ACC112 (cell line): ENCODE results near the gene GPRASP1.
"Not testable (repeated sequence)": the region's sequence is repeated elsewhere in the genome, so short reads cannot be mapped to it uniquely, and the experiment has no call there.

Source experiments
- H2AFZ ChIP-seq: fragments of 200-600 bp; sonication (generic); one replicate; pipeline ENCODE4 v1.6.0; 2017; ENCODE audit warnings: antibody characterized with exemption, low read length; ENCODE audit not compliant: unreplicated experiment
- H3K27ac ChIP-seq: fragments of 200-600 bp; sonication (generic); 2 replicates; pipeline ENCODE4 v1.5.1; 2014; ENCODE audit warnings: low read depth, mild to moderate bottlenecking, antibody characterized with exemption, low read length, moderate library complexity
- H3K27me3 ChIP-seq: fragments of 200-600 bp; sonication (generic); 2 replicates; pipeline ENCODE4 v1.6.1; 2014; ENCODE audit warnings: mild to moderate bottlenecking, antibody characterized with exemption, low read length, moderate library complexity, mixed read lengths; ENCODE audit not compliant: insufficient read depth
- H3K36me3 ChIP-seq: fragments of 200-600 bp; sonication (generic); 2 replicates; pipeline ENCODE4 v1.6.1; 2016; ENCODE audit warnings: mild to moderate bottlenecking, antibody characterized with exemption, low read length, moderate library complexity, mixed read lengths; ENCODE audit not compliant: insufficient read depth
- H3K4me1 ChIP-seq: fragments of 200-600 bp; sonication (generic); one replicate; pipeline ENCODE4 v1.6.1; 2016; ENCODE audit warnings: low read length, mixed read lengths; ENCODE audit not compliant: insufficient read depth, unreplicated experiment, control insufficient read depth
- H3K4me3 ChIP-seq: fragments of 200-600 bp; sonication (generic); 2 replicates; pipeline ENCODE4 v1.5.1; 2014; ENCODE audit warnings: mild to moderate bottlenecking, low read depth, low read length
- H3K79me2 ChIP-seq: fragments of 200-600 bp; sonication (generic); one replicate; pipeline ENCODE4 v1.6.0; 2016; ENCODE audit warnings: low read length; ENCODE audit not compliant: control insufficient read depth, unreplicated experiment, insufficient read depth

The GPRASP1 gene

GRCh38 chrX:102658556-102658955, 7.3 kb downstream of the GPRASP1 start:
- no peak overlapping the region for H3K4me3 ChIP-seq
- H2AFZ ChIP-seq = no peak overlapping the region
- no peaks in the 10 kb centered on the region for H3K4me1 ChIP-seq
- H3K79me2 ChIP-seq = no peaks in the 10 kb centered on the region
- no peaks in the 10 kb centered on the region for H3K36me3 ChIP-seq
- H3K27ac ChIP-seq = no peak overlapping the region
- H3K27me3 ChIP-seq = no peaks in the 10 kb centered on the region

DNA sequence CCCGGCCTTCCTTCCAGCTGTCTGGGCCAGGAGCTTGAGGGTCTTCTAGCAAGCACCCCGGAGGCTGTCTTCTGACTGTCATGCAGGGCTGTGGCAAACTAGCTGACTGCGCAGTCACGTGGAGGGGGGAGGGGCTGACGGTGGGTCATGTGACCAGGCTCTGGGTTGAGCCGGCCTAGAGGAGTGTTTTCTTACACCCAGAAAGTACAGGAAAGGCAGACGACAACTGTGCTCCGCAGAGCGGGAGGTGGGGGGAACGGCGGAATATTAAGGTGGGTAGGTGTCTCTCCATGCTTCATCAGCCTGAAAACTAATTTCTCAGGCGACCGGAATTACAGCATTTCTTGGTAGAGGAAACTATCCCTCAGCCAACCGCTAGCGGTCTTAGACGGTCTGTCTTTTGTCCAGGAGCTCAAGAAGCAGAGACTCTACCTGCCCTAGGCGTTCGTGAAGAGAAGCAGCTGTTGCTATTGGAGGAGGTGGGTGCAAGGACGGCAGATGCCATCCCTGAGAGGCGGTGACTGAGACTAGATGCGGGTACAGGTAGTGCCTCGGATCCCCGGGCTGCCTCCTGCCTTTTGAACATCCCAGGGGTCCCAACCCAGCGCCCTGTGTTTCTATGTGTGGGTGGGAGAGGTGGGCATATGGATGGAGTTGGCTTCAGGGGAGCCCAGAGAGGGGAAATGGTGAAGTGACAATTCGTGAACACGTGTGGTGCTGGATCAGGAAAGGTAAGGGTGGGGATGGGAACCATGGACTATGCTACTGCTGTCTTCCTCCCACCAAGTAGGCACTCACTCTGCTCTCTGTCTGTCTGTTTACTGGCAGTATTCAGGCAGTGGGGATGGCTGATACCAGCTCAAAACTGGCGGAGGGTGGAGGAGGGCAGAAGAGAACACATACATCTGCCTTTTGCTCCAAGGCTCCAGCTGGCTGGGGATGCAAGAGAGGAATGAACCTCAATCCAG, 8.8 kb downstream of the GPRASP1 start:
- no peaks in the 10 kb centered on the region for H3K4me1 ChIP-seq
- H2AFZ ChIP-seq = peak overlapping the region; percentile 91
- no peak overlapping the region for H3K27ac ChIP-seq
- no peaks in the 10 kb centered on the region for H3K27me3 ChIP-seq
- peak overlapping the region; percentile 83 for H3K4me3 ChIP-seq
- H3K36me3 ChIP-seq = no peaks in the 10 kb centered on the region
- no peaks in the 10 kb centered on the region for H3K79me2 ChIP-seq

DNA sequence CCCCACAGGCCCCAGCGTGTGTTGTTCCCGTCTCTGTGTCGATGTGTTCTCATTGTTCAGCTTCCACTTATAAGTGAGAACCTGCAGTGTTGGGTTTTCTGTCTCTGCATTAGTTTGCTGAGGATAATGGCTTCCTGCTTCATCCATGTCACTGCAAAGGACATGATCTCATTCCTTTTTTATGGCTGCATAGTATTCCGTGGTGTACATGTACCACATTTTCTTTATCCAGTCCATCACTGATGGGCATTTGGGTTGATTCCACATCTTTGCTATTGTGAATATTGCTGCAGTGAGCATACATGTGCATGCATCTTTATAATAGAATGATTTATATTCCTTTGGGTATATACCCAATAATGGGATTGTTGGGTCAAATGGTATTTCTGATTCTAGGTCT, 12.5 kb downstream of the GPRASP1 start:
- H3K79me2 ChIP-seq, H2AFZ ChIP-seq, H3K4me1 ChIP-seq, H3K27ac ChIP-seq, H3K36me3 ChIP-seq, H3K4me3 ChIP-seq, H3K27me3 ChIP-seq: not testable (repeated sequence)

DNA sequence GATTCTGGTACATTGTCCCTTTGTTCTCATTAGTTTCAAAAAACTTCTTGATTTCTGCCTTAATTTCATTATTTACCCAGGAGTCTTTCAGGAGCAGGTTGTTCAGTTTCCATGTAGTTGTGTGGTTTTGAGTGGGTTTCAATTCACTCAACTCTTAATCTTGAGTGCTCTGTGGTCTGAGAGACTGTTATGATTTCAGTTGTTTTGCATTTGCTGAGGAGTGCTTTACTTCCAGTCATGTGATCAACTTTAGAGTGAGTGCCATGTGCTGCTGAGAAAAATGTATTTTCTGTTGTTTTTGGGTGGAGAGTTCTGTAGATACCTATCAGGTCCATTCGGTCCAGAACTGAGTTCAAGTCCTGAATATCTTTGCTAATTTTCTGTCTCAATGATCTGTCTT, 15.8 kb downstream of the GPRASP1 start:
- H3K79me2 ChIP-seq, H2AFZ ChIP-seq, H3K27me3 ChIP-seq, H3K4me3 ChIP-seq, H3K27ac ChIP-seq, H3K36me3 ChIP-seq, H3K4me1 ChIP-seq: not testable (repeated sequence)

DNA sequence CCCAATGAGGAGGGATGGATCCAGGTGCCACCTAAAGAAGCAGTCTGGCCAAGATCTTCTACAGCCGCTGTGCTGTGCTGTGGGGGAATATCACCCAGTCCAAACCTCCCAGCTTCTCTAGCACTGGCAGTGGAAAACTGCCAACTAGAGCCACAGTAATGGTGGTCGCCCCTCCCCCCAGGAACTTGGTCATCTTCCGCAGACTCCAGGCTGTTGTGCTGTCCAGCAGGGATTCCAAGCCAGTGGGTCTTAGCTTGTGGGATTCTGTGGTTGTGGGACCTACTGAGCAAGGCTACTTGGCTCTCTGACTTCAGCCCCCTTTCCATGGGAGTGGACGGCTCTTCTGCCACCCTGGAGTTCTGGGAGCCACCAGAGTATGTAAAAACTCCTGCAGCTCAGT, 18.2 kb downstream of the GPRASP1 start:
- Histone ChIP-seq H3K4me1 (no peaks in the 10 kb centered on the region), H3K79me2 (no peaks in the 10 kb centered on the region), H3K4me3 (no peak overlapping the region), H3K27me3 (no peaks in the 10 kb centered on the region), H3K27ac (no peak overlapping the region), H3K36me3 (no peaks in the 10 kb centered on the region), H2AFZ (no peak overlapping the region)

DNA sequence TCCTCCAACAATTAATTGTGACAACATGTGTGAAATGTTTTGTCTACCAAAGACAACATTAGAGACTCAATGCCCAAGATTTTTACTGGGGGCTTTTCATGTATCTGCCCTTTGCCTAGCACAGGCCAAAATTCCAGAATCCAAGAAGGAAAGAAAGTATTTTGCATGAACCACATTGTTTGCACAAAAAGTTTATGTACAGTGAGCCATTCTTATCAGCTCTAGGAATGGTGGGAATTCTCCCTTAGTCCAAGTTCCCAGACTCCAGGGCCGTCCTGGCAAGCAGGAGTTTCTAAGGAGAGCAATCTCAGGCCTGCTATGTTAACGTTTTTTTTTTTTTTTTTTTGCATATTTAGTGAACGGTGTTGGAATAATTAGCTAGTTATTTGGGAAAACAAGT, 21.6 kb downstream of the GPRASP1 start:
- H3K27me3 ChIP-seq = no peaks in the 10 kb centered on the region
- H3K79me2 ChIP-seq = no peaks in the 10 kb centered on the region
- H3K4me1 ChIP-seq = no peaks in the 10 kb centered on the region
- no peak overlapping the region for H3K27ac ChIP-seq
- H3K36me3 ChIP-seq = no peaks in the 10 kb centered on the region
- no peak overlapping the region for H3K4me3 ChIP-seq
- no peak overlapping the region for H2AFZ ChIP-seq

DNA sequence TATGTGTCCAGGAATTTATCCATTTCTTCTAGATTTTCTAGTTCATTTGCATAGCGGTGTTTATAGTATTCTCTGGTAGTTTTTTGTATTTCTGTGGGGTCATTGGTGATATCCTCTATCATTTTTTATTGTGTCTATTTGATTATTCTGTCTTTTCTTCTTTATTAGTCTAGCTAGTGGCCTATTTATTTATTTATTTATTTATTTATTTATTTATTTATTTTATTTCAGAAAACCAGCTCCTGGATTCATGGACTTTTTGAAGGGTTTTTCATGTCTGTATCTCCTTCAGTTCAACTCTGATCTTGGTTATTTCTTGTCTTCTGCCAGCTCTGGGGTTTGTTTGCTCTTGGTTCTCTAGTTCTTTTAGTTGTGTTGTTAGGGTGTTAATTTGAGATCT, 26.2 kb downstream of the GPRASP1 start:
- H2AFZ ChIP-seq, H3K4me3 ChIP-seq, H3K36me3 ChIP-seq, H3K27ac ChIP-seq, H3K4me1 ChIP-seq, H3K79me2 ChIP-seq, H3K27me3 ChIP-seq: not testable (repeated sequence)

GRCh38 chrX:102684772-102685520, 33.7 kb downstream of the GPRASP1 start:
- Histone ChIP-seq H2AFZ (no peak overlapping the region), H3K27me3 (no peaks in the 10 kb centered on the region), H3K79me2 (no peaks in the 10 kb centered on the region), H3K27ac (no peak overlapping the region), H3K4me1 (no peaks in the 10 kb centered on the region), H3K4me3 (no peak overlapping the region), H3K36me3 (no peaks in the 10 kb centered on the region)

DNA sequence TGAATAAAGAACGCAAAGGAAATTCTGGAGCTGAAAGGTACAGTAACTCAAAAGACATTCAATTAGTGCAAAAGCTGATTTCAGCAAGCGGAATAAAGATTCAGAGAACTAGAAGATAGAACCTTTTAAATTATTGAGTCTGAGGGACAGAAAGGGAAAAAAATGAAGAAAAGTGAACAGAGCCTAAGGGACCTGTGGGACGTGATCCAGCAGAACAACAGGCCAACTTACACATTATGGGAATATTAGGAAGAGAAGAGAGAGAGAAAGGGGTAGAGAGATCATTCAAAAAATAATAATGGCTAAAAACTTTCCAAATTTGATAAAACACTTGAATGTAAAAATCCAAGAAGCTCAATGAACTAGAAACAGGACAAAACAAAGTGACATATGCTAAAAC, 43.5 kb downstream of the GPRASP1 start:
- no peak overlapping the region for H3K4me3 ChIP-seq
- H2AFZ ChIP-seq = no peak overlapping the region
- H3K79me2 ChIP-seq = no peaks in the 10 kb centered on the region
- no peaks in the 10 kb centered on the region for H3K27me3 ChIP-seq
- H3K36me3 ChIP-seq = no peaks in the 10 kb centered on the region
- H3K4me1 ChIP-seq = no peaks in the 10 kb centered on the region
- H3K27ac ChIP-seq = no peak overlapping the region

DNA sequence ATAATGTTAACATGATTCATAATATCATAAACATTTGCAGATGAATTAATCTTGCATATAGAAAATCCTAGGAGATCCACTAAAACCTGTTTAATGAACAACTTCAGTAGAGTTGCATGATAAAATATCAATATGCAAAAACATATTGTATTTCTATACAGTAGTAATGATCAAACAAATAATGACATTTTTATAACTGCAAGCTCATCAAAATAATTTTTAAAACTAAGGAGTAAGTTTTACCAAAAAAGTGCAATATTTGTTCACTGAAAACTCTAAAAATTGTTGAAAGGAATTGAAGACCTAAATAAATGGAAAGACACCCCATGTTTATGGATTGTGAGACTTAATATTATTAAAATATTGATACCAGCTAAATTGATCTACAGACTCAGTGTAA, 45.0 kb downstream of the GPRASP1 start:
- no peak overlapping the region for H3K4me3 ChIP-seq
- no peak overlapping the region for H3K27ac ChIP-seq
- H3K27me3 ChIP-seq = no peaks in the 10 kb centered on the region
- H3K36me3 ChIP-seq = no peaks in the 10 kb centered on the region
- H3K79me2 ChIP-seq = no peaks in the 10 kb centered on the region
- H2AFZ ChIP-seq = no peak overlapping the region
- no peaks in the 10 kb centered on the region for H3K4me1 ChIP-seq

DNA sequence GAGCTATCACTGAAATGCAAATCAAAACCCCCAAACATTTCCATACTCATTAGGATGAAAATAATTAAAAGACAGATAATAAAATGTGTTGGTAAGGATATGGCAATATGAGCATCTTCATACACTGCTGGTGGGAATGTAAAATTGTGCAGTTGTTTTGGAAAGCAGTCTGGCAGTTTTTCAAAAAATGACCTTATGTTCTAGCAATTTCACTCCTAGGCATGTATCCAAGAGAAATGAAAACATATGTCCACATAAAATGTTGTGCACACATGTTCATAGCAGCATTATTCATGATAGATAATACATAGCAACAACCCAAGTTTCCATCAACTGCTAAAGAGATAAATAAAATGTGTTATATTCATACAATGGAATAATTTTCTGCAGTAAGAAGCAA, 46.2 kb downstream of the GPRASP1 start:
- Histone ChIP-seq H3K36me3 (no peaks in the 10 kb centered on the region), H3K4me3 (no peak overlapping the region), H3K27me3 (no peaks in the 10 kb centered on the region), H3K27ac (no peak overlapping the region), H3K4me1 (no peaks in the 10 kb centered on the region), H2AFZ (no peak overlapping the region), H3K79me2 (no peaks in the 10 kb centered on the region)
